ENCODE measurements around the gene BECN2.

Gene BECN2

DNA sequence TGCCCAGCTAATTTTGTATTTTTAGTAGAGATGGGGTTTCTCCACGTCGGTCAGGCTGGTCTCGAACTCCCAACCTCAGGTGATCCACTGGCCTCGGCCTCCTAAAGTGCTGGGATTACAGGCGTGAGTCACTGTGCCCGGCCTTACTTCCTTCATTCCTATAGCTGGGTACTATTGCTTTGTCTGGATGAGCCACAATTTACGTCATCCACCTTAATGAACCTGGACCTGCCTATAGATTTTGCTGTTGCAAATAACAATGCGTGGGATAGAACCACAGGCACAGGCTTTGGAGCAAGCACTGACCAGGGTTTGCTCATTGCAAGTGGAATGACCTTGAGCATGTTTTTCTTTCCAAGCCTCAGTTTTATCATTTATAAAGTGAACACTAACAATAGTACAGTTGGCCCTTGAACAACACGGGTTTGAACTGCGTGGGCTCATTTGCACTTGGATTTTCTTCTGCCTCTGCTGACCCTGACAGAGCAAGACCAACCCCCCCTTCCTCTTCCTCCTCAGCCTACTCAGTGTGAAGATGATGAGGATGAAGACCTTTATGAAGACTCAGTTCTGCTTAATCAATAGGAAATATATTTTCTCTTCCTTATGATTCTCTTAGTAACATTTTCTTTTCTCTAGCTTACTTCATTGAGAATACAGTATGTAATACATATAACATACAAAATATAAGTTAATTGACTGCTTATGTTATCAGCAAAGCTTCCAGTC is 33.3 kb upstream of the BECN2 start:
- Histone ChIP-seq H3K9ac (ENCODE audit: low read length) (no peak overlapping the region), H3K4me3 (ENCODE audit: low read length) (no peak overlapping the region), H3K4me1 (ENCODE audit: low read length) (no peaks in the 10 kb centered on the region), H2AFZ (ENCODE audit: low read depth, low read length) (no peak overlapping the region), H3K4me2 (ENCODE audit: low read length) (no peak overlapping the region), H4K20me1 (ENCODE audit: insufficient read depth, low read length) (no peaks in the 10 kb centered on the region), H3K27me3 (ENCODE audit: low read depth, low read length) (no peaks in the 10 kb centered on the region), H3K27ac (ENCODE audit: low read length) (no peak overlapping the region), H3K9me3 (ENCODE audit: insufficient read depth, low read length) (no peaks in the 10 kb centered on the region), H3K36me3 (replicated peaks; ENCODE audit: low read depth, low read length) (no peaks in the 10 kb centered on the region), H3K79me2 (ENCODE audit: low read length) (no peaks in the 10 kb centered on the region)
- TF ChIP-seq, protein P1, sequence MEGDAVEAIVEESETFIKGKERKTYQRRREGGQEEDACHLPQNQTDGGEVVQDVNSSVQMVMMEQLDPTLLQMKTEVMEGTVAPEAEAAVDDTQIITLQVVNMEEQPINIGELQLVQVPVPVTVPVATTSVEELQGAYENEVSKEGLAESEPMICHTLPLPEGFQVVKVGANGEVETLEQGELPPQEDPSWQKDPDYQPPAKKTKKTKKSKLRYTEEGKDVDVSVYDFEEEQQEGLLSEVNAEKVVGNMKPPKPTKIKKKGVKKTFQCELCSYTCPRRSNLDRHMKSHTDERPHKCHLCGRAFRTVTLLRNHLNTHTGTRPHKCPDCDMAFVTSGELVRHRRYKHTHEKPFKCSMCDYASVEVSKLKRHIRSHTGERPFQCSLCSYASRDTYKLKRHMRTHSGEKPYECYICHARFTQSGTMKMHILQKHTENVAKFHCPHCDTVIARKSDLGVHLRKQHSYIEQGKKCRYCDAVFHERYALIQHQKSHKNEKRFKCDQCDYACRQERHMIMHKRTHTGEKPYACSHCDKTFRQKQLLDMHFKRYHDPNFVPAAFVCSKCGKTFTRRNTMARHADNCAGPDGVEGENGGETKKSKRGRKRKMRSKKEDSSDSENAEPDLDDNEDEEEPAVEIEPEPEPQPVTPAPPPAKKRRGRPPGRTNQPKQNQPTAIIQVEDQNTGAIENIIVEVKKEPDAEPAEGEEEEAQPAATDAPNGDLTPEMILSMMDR (IDR thresholded peaks at IDR 0.05; ENCODE audit: low read depth, low read length), result no peak
- no peak for TF ChIP-seq EZH2phosphoT487 (IDR thresholded peaks at IDR 0.05; ENCODE audit: low read depth)

DNA sequence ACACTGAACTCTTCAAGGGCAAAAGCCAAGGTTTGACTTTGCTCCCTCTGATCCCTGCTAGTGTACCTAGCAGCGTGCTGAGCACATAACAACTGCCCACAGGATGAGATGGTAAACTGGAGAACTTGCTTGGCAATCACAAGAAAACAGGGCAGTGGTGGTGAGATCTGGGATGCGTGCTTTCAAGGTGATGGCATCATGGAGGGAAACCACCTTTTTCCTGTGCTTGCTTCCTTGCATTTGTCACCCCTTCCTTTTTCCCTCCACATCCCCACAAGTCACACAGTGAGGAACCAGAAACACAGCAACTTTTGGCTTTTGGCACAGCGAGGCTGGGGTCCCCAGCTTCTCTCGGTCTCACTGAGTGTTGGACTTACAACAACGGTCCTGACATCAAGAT is 31.4 kb upstream of the BECN2 start:
- Histone ChIP-seq H3K4me1 (ENCODE audit: low read length) (no peaks in the 10 kb centered on the region), H3K9me3 (ENCODE audit: insufficient read depth, low read length) (no peaks in the 10 kb centered on the region), H3K4me2 (ENCODE audit: low read length) (no peak overlapping the region), H2AFZ (ENCODE audit: low read depth, low read length) (no peak overlapping the region), H3K27ac (ENCODE audit: low read length) (no peak overlapping the region), H3K36me3 (replicated peaks; ENCODE audit: low read depth, low read length) (no peaks in the 10 kb centered on the region), H3K27me3 (ENCODE audit: low read depth, low read length) (no peaks in the 10 kb centered on the region), H3K79me2 (ENCODE audit: low read length) (no peaks in the 10 kb centered on the region), H3K9ac (ENCODE audit: low read length) (no peak overlapping the region), H4K20me1 (ENCODE audit: insufficient read depth, low read length) (no peaks in the 10 kb centered on the region), H3K4me3 (ENCODE audit: low read length) (no peak overlapping the region)
- no peak for TF ChIP-seq EZH2phosphoT487 (IDR thresholded peaks at IDR 0.05; ENCODE audit: low read depth)
- TF ChIP-seq, protein P1 (IDR thresholded peaks at IDR 0.05; ENCODE audit: low read depth, low read length), result no peak

DNA sequence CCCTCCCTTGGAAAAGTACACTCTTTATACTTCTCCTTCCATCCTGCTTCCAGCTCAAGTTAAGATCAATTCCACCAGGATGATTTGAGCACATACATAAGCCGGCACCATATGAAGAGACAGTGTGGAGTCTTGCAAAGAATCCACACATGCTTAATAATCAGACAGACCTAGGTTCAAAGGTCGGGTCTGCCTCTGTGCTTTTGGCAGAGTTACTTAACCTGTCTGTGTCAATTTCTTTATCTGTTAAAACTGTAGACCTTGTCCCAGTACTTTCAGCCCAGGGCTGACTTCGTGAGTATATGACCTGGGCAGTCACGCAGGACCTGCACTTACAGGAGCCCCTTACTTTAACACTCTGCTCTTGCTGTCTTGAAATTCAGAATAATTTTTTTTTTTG is 30.2 kb upstream of the BECN2 start:
- Histone ChIP-seq H3K4me1 (ENCODE audit: low read length) (no peaks in the 10 kb centered on the region), H4K20me1 (ENCODE audit: insufficient read depth, low read length) (no peaks in the 10 kb centered on the region), H3K4me3 (ENCODE audit: low read length) (no peak overlapping the region), H2AFZ (ENCODE audit: low read depth, low read length) (no peak overlapping the region), H3K9ac (ENCODE audit: low read length) (no peak overlapping the region), H3K36me3 (replicated peaks; ENCODE audit: low read depth, low read length) (no peaks in the 10 kb centered on the region), H3K27ac (ENCODE audit: low read length) (no peak overlapping the region), H3K9me3 (ENCODE audit: insufficient read depth, low read length) (no peaks in the 10 kb centered on the region), H3K4me2 (ENCODE audit: low read length) (no peak overlapping the region), H3K27me3 (ENCODE audit: low read depth, low read length) (no peaks in the 10 kb centered on the region), H3K79me2 (ENCODE audit: low read length) (no peaks in the 10 kb centered on the region)
- TF ChIP-seq EZH2phosphoT487 (IDR thresholded peaks at IDR 0.05; ENCODE audit: low read depth), result no peak
- TF ChIP-seq, protein P1 (IDR thresholded peaks at IDR 0.05; ENCODE audit: low read depth, low read length), result no peak

DNA sequence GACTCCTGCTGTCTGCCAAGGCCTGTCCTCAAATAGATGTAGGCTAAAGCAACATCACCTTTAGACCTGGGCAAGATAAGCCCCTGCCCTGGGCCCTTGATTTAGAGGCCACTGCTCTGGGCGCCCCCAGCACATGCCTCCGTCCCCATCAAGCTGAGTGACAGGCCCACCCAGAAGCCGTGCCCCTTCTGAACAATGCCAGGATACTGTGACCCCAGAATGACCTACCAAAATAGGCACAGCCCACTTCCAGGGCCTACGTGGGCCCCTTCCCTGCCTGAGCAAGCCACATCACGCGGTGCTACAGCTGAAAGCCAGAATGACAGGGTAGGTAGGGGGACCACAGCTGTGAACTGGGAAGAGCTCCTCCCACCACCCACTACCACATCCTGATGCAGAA is 24.7 kb upstream of the BECN2 start:
- Histone ChIP-seq H3K4me3 (ENCODE audit: low read length) (no peak overlapping the region), H4K20me1 (ENCODE audit: insufficient read depth, low read length) (no peaks in the 10 kb centered on the region), H3K4me1 (ENCODE audit: low read length) (no peaks in the 10 kb centered on the region), H3K4me2 (ENCODE audit: low read length) (no peak overlapping the region), H3K27me3 (ENCODE audit: low read depth, low read length) (peaks cover 3% of the 10 kb centered on the region), H3K79me2 (ENCODE audit: low read length) (no peaks in the 10 kb centered on the region), H3K27ac (ENCODE audit: low read length) (no peak overlapping the region), H2AFZ (ENCODE audit: low read depth, low read length) (no peak overlapping the region), H3K9ac (ENCODE audit: low read length) (no peak overlapping the region), H3K36me3 (replicated peaks; ENCODE audit: low read depth, low read length) (no peaks in the 10 kb centered on the region), H3K9me3 (ENCODE audit: insufficient read depth, low read length) (no peaks in the 10 kb centered on the region)
- TF ChIP-seq, protein P1 (IDR thresholded peaks at IDR 0.05; ENCODE audit: low read depth, low read length), result no peak
- no peak for TF ChIP-seq EZH2phosphoT487 (IDR thresholded peaks at IDR 0.05; ENCODE audit: low read depth)
